ENCODE results near the gene PKP2.
A peak's percentile ranks its signal among the peaks of the same experiment; 100 is the strongest.

PKP2 gene

GRCh38 chr12:32896432-32897280, at the start of gene PKP2:
Gene PKP2 (minus strand): TSS chr12:32896777. CDS start chr12:32896731, 46 bp downstream.
- peak; percentile 73 for DNase-seq

GRCh38 chr12:32944195-32944594, 47.6 kb upstream of the PKP2 start:
- no peak for DNase-seq

DNA sequence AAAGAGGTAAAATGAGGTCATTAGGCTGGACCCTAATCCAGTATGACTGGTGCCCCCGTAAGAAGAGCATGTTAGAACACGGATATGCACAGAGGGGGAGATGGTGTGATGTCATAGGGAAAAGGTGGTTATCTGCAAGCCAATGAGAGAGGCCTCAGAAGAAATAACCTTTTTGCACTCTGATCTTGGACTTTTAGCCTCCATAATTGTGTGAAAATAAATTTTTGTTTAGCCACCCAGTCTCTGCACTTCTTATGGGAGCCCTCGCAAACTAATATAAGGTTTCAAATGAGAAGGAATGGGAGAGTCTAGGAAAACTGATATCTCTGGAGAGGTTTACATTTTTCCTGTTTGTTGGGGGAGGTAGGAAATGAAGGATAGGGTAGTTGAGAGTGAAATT, 43.2 kb upstream of the PKP2 start:
- no peak for DNase-seq

DNA sequence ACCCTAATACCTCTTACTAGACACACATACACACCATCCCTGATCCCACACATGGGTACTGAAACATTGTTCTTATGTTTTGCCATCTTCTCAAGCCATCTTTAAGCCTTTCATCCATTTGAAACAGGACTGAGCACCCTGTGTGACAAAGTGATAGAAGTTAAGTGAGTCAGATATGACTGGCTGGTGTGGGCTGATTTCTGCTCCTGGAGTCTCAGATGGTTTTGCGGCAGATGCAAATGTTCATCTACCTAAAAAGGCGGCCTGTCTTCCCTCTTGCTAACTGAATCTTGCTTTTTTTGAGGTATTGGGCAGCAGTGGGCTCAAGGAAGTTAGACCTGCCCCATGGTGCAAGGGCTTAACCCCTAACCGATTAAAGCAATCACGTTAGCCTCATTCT, 30.4 kb upstream of the PKP2 start:
- no peak for DNase-seq

DNA sequence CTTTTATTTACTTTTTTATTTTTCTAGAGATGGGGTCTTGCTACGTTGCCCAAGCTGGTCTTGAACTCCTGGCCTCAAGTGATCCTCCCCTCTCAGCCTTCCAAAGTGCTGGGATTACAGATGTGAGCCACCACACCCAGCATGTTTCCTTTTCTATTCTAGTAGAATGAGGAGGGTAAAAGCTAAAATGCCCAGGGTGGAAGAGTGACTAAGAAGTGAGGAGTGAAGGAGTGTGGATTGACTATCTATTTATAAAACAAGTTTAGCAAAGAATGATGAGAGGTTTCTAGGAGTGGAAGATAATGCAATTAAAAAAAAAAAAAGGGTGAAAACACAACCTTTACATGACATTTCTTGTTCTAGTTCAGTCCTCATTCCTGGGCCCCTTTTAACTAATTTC, 29.8 kb upstream of the PKP2 start:
- no peak for DNase-seq

DNA sequence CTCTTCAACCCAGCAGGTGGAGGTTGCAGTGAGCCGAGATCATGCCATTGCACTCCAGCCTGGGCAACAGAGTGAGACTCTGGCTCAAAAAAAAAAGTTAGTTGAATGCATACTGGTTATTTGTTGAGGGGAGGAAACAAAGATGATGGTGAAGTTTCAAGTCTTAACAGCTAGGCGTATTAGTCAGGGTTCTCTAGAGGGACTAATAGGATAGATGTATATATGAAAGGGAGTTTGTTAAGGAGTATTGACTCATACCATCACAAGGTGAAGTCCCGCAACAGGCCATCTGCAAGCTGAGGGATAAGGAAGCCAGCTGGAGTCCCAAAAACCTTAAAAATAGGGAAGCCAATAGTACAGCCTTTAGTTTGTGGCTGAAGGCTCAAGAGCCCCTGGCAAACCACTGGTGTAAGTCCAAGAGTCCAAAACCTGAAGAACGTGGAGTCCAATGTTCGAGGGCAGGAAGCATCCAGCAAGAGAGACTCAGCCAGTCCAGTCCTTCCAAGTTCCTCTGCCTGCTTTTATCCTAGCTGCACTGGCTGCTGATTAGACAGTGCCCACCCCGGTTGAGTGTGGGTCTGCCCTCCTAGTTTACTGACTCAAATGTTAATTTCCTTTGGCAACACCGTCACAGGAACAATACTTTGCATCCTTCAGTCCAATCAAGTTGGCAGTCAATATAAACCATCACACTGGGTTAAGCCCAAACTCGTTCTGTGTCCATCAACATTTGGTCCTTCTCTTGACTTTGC, 26.1 kb upstream of the PKP2 start:
- DNase-seq: no peak

DNA sequence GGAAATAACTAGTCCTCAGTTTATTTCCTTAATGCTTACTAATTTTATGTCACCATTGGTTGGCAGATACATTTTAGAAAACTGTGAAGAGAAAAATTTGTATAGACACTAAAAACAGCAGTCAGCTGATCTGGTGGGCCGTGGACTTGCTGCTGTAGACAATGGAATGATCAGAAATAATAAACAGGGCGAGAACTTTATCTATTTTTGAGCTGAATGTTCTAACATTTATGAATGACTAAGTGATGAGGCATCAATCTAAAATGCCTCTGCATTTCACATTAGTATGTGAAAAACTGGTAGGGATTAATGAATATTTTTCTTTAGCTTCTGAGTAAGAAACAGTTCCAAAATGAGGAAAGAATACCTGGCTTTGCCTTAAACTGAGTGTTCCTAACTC, 24.8 kb upstream of the PKP2 start:
- DNase-seq: no peak

- DNase-seq: no peak
Measured at GRCh38 chr12:32920506-32921085, 24.0 kb upstream of the PKP2 start.

GRCh38 chr12:32918890-32919801, 22.6 kb upstream of the PKP2 start:
- peak; percentile 23 for DNase-seq

DNA sequence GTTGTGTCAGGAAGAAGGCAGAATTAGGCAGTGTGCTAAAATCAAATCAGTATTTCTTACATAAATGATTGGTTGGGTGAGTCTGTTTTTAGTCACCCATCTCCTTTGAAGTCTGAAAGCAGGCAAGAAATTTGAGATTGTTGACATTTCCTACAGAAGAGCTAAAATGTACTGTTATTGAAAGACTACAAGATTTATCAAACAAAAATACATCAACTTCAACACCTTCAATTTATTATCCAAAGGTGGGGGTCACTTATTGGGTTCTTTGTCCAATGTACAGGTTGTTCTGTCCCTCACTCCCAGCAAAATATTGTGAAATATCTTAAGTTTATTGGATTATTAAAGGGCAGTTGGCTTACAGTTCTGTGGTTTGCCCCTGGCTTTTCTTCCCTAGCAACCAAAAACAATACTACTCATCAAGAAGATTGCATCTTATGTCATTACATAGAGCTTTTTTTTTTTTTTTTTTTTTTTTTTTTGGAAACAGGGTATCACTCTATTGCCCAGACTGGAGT, 20.6 kb upstream of the PKP2 start:
- no peak for DNase-seq

- DNase-seq: no peak
Measured at GRCh38 chr12:32907898-32908476, 11.4 kb upstream of the PKP2 start.

- DNase-seq: no peak
Measured at GRCh38 chr12:32907166-32907565, 10.6 kb upstream of the PKP2 start.

DNA sequence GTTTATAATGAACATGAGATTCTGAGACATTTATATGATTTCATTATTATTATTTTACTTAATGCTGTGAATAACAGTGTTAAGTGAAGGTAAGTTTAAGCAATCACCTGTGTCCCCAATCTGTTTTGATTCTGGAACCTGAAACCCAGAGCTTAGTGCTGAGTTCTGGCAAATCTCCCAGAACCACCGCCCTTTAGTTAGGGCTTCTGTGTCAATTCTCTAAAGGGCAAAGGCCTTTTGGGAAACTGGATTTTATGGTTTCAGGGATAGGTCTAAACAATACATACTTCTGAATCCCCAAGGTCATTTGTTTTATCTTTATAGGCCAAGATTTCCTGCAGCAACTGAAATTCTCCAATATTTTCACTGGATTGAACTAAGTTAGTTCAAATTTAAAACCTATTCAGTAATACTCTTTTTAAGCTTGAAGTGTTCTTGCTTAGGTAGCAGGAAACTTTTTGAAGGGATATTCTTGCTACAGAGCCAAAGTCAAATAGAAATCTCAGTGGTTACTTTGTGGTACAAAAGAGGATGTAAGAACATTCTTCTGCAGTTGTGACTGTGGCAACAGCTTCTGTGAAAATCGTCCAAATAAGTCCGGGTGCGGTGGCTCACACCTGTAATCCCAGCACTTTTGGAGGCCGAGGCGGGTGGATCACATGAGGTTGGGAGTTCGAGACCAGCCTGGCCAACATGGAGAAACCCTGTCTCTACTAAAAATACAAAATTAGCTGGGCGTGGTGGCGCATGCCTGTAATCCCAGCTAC, 10.0 kb upstream of the PKP2 start:
- no peak for DNase-seq

DNA sequence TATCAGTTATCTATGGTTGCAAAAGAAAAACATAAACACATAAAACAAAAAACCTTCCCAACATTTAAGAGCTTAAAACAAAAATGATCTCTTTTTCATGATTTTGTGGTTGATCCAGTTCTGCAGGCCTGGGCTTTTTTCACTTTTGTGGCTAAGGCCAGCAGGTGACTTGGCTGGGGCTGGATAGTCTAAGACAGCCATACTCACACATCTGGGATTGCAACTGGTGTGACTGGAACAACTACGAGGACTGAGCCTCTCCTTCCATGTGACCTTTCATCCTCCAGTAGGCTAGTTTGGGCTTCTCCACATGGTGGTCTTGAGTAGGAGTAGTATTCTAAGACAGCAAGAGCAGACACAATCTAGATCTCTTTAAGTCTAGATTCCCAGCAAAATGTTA, 7.2 kb upstream of the PKP2 start:
- DNase-seq: no peak

- DNase-seq: no peak
Measured at GRCh38 chr12:32903318-32903717, 6.7 kb upstream of the PKP2 start.

DNA sequence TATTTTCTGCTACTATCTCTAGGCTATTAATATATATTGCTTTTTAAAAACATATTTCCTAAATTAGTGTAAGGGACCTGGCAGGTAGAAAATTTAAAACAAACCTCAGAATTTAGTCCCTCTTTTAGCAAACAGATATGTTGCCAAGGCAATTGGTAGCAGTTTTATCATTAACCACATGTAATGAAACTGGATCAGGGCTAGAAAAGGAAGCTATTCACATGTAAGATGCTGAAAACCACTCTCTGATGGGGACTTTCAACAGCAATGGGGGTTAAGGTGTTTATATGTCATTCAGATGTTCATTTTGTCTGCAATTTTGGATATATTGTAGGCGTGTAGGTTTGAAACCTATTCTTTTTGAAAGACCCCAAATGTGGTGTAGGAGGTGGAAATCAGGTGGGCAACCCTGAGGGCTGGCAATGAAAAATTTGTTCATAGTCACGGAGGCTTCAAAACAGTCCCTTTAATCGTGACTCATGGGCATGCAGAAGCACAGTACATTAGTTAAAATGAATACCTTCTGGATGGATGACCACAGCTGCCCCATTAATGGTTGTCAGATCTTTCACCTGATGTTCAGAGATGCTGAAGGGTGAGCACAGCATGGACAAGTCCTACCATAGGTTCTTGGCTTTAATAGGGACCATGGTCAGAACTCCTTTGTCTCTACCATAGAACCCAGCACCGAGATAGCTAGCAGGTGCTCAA, 5.9 kb upstream of the PKP2 start:
- DNase-seq: no peak

DNA sequence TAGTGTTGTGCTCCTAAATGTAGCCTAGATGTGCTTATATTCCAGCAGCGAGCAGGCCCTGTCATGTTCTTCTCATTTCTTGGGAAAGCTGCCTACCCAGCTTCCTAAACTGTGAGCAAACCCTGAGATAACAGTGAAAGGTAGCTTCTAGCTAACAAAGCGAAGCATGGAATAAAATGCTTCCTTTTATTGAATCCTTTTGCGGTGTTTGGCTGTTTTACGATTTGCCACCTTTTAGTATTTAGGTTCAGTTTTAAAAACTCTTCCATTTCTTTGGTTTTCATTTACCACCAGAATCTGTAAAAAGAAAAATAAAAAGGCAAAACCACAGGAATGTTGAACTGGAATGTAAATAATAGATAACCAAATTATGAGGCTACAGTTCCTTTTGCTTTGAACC, 5.0 kb upstream of the PKP2 start:
- DNase-seq: no peak

- DNase-seq: no peak
Measured at GRCh38 chr12:32897687-32898573, 1.4 kb upstream of the PKP2 start.

- no peak for DNase-seq
Measured at GRCh38 chr12:32897281-32897610, 669 bp upstream of the PKP2 start.

All from right hindlimb (tissue), 1 donor.